ENCODE measurements around the gene HSPA1L.

DNA sequence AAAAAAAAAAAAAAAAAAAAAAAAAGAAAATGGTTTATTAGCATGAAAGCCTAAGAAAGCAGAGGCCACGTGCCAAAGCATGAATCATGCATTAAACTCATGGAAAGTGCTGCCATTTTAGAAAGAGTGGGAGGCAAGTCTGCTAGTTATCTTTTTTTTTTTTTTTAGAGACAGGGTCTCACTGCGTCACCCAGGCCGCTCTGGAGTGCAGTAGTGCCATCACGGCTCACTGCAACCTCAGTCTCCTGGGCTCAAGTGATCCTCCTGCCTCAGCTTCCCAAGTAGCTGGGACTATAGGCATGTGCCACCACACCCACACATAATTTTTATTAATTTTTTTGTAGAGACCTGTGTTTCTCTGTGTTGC lies 43.1 kb downstream of the HSPA1L start:
- TF ChIP-seq, protein P1, sequence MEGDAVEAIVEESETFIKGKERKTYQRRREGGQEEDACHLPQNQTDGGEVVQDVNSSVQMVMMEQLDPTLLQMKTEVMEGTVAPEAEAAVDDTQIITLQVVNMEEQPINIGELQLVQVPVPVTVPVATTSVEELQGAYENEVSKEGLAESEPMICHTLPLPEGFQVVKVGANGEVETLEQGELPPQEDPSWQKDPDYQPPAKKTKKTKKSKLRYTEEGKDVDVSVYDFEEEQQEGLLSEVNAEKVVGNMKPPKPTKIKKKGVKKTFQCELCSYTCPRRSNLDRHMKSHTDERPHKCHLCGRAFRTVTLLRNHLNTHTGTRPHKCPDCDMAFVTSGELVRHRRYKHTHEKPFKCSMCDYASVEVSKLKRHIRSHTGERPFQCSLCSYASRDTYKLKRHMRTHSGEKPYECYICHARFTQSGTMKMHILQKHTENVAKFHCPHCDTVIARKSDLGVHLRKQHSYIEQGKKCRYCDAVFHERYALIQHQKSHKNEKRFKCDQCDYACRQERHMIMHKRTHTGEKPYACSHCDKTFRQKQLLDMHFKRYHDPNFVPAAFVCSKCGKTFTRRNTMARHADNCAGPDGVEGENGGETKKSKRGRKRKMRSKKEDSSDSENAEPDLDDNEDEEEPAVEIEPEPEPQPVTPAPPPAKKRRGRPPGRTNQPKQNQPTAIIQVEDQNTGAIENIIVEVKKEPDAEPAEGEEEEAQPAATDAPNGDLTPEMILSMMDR (conservative IDR thresholded peaks at IDR 0.05; ENCODE audit: low read depth, low read length) = no peak
- no peak for TF ChIP-seq EZH2 (IDR thresholded peaks at IDR 0.05; ENCODE audit: borderline replicate concordance, low read depth, low read length, poor library complexity, severe bottlenecking)
